ENCODE results near the gene MORF4L2. TPM values are rescaled to one million over a fixed set of nuclear protein-coding genes. Genes with fewer than 3 reads are reported as not detected.

Gene MORF4L2
- total and polyA plus RNA-seq, 2 of the 8 experiments (the other 6 are each of a cell fraction or from before 2014, with no cell fraction given): 235 to 373 TPM

DNA sequence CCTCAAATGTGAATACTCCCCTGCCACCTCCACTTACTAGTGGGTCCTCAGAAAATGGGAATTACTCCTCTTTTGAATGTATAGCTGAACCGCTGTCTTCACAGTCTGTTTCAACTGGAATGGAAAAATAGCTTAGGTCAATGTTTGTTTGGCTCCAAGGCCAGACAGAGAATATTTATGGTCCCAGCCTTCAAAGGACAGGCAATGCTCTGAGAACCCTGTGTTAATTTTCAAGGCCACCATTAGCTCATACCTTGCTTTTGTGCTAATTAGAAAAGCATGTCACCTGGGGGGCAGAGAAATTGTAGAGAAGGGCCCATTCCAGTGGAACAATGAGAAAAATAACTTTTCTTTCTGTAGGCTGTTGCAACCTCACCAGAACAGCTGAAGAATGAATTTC is 4.6 kb upstream of the MORF4L2 start:
- no peak overlapping the region for H3K4me2 ChIP-seq (ENCODE audit: insufficient read depth in 1 of 2, low read depth in 2 of 2, low read length in 2 of 2)
- H4K91ac ChIP-seq (replicated peaks; ENCODE audit: insufficient read length, low read length): no peak overlapping the region
- ChIA-PET POLR2A (ENCODE audit: partially characterized antibody) (interaction anchor here (1.1 to 1.7 kb wide), 5 partner anchors 17 to 82 kb away, joined by 3 to 5 read pairs (median 5); no protein-coding TSS in a partner anchor), CTCF (ENCODE audit: partially characterized antibody) (interaction anchor here (1.0 to 2.3 kb wide), 4 partner anchors 21 to 90 kb away, joined by 4 to 18 read pairs (median 9); partner anchors contain the start of genes PLP1 and TMEM31)
- no peak overlapping the region for H2AK5ac ChIP-seq (ENCODE audit: low read depth, low read length)
- no peak overlapping the region for H2BK20ac ChIP-seq (ENCODE audit: low read length)
- H3K27me3 ChIP-seq (replicated peaks in 1 of 4; ENCODE audit: control insufficient read depth in 3 of 4, extremely low read depth in 1 of 4, insufficient read depth in 3 of 4, low read length in 3 of 4): no peaks in the 10 kb centered on the region
- no peak overlapping the region for H3K23ac ChIP-seq (ENCODE audit: insufficient read length)
- no peak overlapping the region for H4K8ac ChIP-seq (ENCODE audit: extremely low read depth, insufficient read depth, low read length)
- no peak overlapping the region for H2BK12ac ChIP-seq (ENCODE audit: low read depth, low read length)
- no peak overlapping the region for H2AFZ ChIP-seq (ENCODE audit: low read length)
- peaks cover 0 to 4% of the 10 kb centered on the region in 2 experiments; a peak in 3 of 4 replicates for H3K79me2 ChIP-seq (ENCODE audit: control insufficient read depth in 1 of 2, insufficient read depth in 2 of 2, low read length in 2 of 2)
- H4K5ac ChIP-seq (ENCODE audit: insufficient read length, low read depth, low read length): no peak overlapping the region
- H3K4ac ChIP-seq (replicated peaks; ENCODE audit: insufficient read length, low read depth, low read length): no peak overlapping the region
- H3K9ac ChIP-seq (replicated peaks in 1 of 4; ENCODE audit: extremely low read depth in 1 of 4, low read depth in 3 of 4, low read length in 3 of 4): no peak overlapping the region
- peaks cover 0 to 2% (median 0%) of the 10 kb centered on the region in 4 experiments; a peak in 1 of 7 replicates for H3K4me1 ChIP-seq (replicated peaks in 1 of 4; ENCODE audit: control insufficient read depth in 3 of 4, insufficient read depth in 4 of 4, low read length in 3 of 4)
- 88% methylated on average over 1 of the region's 1 CpG; no CpG with 5 or more reads in 1 of the 2 experiments for WGBS, 2 experiments (ENCODE audit: extremely low coverage in 1 of 2, insufficient coverage in 1 of 2, insufficient read length in 1 of 2, insufficient replicate concordance in 2 of 2, low coverage in 1 of 2, low lambda C conversion rate in 2 of 2, missing lambda C conversion rate in 1 of 2)
- FAIRE-seq (no peak), DNase-seq (ENCODE audit: low read depth in 1 of 2, low spot score in 2 of 2) (no peak)
- H2BK120ac ChIP-seq (replicated peaks; ENCODE audit: low read depth, low read length): no peak overlapping the region
- no peaks in the 10 kb centered on the region for H3K79me1 ChIP-seq (ENCODE audit: low read depth, low read length)
- no peaks in the 10 kb centered on the region for H4K20me1 ChIP-seq (replicated peaks in 1 of 2; ENCODE audit: control insufficient read depth in 1 of 2, insufficient read depth in 2 of 2, low read length in 2 of 2)
- H2BK15ac ChIP-seq (ENCODE audit: low read length): no peak overlapping the region
- no peak overlapping the region for H3K18ac ChIP-seq (ENCODE audit: extremely low read depth, low read length)
- H3K9me3 ChIP-seq (ENCODE audit: insufficient read depth in 2 of 2, low read depth in 1 of 2, low read length in 1 of 2): no peaks in the 10 kb centered on the region
- H3K14ac ChIP-seq (ENCODE audit: insufficient read length): no peak overlapping the region
- no peaks in the 10 kb centered on the region; the same call in 1 of the 2 replicates for H3K23me2 ChIP-seq (ENCODE audit: low read depth, low read length)
- no peak overlapping the region for H3K4me3 ChIP-seq (ENCODE audit: extremely low read depth in 1 of 4, insufficient read depth in 2 of 4, low read depth in 3 of 4, low read length in 4 of 4)
- H3K56ac ChIP-seq (replicated peaks; ENCODE audit: insufficient read length, low read depth, low read length): no peak overlapping the region
- no peak overlapping the region for H3K27ac ChIP-seq (ENCODE audit: low read depth, low read length)
- no peak overlapping the region for H2BK5ac ChIP-seq (ENCODE audit: low read depth, low read length)
- no peaks in the 10 kb centered on the region for H3K36me3 ChIP-seq (ENCODE audit: control insufficient read depth in 2 of 4, insufficient read depth in 4 of 4, low read length in 3 of 4)
- TF ChIP-seq SP1 (IDR thresholded peaks at IDR 0.05; ENCODE audit: low read depth, low read length): no peak
- no peak for TF ChIP-seq SP4 (IDR thresholded peaks at IDR 0.05; ENCODE audit: low read length)
- TF ChIP-seq CTBP2 (IDR thresholded peaks at IDR 0.05; ENCODE audit: borderline replicate concordance, insufficient read depth, insufficient read length, low read length): no peak
- no peak for TF ChIP-seq CBX8 (IDR thresholded peaks at IDR 0.05; ENCODE audit: borderline replicate concordance, low read depth, low read length)
- no peak for TF ChIP-seq RNF2 (IDR thresholded peaks at IDR 0.05; ENCODE audit: borderline replicate concordance, low read depth, low read length, missing control alignments, poor library complexity, severe bottlenecking)
- TF ChIP-seq RBBP5 (IDR thresholded peaks at IDR 0.05; ENCODE audit: borderline replicate concordance, low read depth, low read length): no peak
- TF ChIP-seq HDAC6 (IDR thresholded peaks at IDR 0.05; ENCODE audit: low read depth, low read length): no peak
- TF ChIP-seq, protein P1, sequence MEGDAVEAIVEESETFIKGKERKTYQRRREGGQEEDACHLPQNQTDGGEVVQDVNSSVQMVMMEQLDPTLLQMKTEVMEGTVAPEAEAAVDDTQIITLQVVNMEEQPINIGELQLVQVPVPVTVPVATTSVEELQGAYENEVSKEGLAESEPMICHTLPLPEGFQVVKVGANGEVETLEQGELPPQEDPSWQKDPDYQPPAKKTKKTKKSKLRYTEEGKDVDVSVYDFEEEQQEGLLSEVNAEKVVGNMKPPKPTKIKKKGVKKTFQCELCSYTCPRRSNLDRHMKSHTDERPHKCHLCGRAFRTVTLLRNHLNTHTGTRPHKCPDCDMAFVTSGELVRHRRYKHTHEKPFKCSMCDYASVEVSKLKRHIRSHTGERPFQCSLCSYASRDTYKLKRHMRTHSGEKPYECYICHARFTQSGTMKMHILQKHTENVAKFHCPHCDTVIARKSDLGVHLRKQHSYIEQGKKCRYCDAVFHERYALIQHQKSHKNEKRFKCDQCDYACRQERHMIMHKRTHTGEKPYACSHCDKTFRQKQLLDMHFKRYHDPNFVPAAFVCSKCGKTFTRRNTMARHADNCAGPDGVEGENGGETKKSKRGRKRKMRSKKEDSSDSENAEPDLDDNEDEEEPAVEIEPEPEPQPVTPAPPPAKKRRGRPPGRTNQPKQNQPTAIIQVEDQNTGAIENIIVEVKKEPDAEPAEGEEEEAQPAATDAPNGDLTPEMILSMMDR (IDR thresholded peaks at IDR 0.05; ENCODE audit: control extremely low read depth in 1 of 3, insufficient read depth in 1 of 3, low read depth in 1 of 3, low read length in 3 of 3): no peak
- TF ChIP-seq SUZ12 (IDR thresholded peaks at IDR 0.05; ENCODE audit: low read length): no peak
- TF ChIP-seq RXRA (IDR thresholded peaks at IDR 0.05; ENCODE audit: insufficient read depth, low read depth, low read length): no peak
- TF ChIP-seq TEAD4 (IDR thresholded peaks at IDR 0.05; ENCODE audit: low read depth, low read length): no peak
